HG03521 (cell line): ENCODE results near the gene UPP2.

Source experiments
- ATAC-seq: cut with Tn5 transposase; IDR thresholded peaks from one replicate; pipeline ENCODE4 v1.9.1; 2021; ENCODE audit warnings: mild to moderate bottlenecking, moderate library complexity; ENCODE audit not compliant: unreplicated experiment

UPP2 gene

DNA sequence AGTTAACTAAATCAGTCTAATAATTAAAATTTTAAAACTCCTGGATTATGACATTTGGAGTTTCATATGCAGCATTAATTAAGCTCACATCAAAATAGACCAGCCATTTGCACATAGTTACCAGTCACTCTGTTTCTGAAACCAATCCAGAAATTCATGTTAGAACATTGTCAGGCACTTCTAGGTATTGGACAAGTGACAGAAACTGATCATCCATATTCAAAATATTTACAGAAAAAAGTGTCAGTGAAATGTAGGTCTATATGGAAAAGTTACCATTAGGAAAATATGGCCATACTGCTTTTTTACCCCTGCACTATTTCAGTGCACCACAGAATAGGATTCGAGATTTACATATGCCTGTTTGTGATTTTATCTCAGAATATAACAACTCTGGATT lies 33.4 kb downstream of the UPP2 start:
- ATAC-seq = no peak

DNA sequence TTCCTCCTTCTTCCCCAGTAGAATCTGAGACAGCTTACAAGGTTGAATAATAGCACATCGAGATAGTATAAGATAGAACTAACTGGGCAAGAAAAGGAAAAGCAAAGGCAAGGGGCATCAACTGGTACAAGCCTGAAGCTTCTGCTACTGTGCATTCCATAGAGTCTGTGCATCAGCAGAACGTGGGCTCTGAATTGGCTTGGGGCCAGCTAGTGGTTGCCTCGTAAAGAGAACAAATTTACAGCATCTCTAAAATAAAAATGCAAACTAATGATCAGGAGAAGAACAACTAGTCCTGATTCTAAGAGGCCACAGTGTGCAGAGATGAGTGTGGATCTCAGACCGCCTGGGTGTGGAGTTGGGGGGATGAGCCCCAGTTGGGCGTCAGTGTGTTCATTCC lies 36.6 kb downstream of the UPP2 start:
- no peak for ATAC-seq

DNA sequence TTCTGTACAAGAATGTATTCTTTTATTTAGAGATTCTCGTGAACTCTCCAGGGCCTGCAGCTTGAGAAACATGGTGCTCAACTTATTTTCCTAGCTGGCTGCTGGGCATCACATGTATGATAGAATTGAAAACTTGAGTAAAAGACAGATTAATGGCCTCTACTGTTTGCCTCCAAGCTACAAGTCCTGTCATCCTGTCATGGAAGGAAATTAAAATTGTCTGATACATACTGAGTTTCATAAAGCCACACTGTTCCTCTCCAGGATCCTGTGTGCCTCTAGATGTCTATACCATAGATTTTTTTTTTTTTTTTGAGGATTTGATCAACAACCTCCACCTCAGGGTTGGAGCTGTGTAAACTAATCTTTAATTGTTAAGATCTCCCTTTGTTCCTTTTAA lies 38.5 kb downstream of the UPP2 start:
- no peak for ATAC-seq

DNA sequence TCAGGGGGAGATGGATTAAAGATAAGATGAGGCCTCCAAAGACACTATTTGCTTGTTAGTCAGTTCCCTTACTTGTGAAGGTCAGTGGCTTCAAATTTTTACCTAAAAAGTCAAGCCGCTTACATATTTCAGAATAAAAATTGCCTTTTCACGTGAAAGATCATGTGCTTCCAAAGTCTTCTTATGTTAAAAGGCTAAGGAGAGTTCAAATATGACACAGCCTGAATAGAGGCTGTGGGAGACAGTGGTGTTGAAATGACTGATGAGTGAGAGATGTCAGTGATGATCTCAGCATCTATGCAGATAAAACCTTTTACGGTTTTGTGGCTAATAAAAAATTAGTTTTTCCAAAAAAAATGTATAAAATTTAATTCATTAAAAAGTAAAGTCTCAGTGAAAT lies 40.5 kb downstream of the UPP2 start:
- no peak for ATAC-seq

DNA sequence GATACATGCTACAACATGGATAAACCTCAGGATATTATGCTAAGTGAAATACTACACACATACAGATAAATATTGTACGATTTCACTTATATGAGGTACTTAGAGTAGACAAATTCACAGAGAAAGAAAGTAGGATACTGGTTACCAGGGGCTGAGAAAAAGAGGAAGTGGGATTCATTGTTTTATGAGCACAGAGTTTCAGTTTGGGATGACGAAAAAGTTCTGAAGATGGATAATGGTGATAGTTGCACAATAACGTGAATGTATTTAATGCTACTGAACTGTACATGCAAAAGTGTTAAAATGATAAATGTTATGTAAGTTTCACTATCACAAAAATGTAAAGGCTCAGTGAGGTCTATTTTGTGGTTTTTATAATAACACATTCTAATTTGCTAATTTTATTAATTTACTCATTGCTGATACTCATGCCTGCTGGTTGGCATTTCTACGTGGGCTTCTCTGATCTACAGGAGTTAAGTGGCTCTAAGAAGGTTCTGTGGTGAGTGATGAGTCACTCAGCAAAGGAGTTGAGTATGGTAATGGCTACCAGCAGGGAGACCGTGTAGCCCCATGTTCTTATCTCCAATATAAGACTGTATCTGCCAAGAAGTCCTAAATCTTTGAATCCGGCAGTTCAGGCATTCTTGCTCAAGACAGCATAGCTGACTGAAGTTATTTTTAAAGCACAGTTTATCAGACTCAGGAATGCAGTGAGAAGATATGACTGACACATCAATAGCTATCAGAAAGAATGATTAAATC lies 41.1 kb downstream of the UPP2 start:
- ATAC-seq = no peak

DNA sequence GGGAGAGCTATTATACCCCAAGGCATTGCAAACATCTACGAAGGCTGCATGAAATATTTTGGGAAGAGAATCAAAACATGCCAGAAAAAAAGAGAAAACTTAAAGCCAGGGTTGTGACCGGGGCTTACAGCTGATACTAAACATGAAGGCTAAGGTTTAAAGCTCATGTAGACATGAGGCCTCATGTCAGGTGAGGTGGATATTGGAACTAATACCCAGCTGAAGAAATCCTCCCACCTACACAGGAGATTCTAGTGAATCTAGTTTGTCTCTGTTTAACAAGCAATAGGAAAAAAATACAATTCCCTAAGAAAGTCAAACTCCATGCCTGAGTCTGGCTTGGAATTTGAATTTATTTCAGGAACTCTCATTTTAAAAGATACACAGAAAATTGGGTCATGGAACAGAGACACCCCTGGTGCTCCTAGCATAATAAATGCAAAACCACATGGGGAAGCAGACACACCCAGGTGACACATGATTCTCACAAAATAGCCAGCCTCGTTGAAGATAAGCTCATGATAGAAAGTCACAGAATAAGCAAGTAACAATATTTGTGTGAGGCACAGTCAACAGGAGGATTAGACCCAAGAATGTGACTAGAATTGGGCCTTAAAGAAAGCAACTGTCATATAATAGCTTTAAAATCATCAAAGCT lies 42.2 kb downstream of the UPP2 start:
- ATAC-seq = no peak

DNA sequence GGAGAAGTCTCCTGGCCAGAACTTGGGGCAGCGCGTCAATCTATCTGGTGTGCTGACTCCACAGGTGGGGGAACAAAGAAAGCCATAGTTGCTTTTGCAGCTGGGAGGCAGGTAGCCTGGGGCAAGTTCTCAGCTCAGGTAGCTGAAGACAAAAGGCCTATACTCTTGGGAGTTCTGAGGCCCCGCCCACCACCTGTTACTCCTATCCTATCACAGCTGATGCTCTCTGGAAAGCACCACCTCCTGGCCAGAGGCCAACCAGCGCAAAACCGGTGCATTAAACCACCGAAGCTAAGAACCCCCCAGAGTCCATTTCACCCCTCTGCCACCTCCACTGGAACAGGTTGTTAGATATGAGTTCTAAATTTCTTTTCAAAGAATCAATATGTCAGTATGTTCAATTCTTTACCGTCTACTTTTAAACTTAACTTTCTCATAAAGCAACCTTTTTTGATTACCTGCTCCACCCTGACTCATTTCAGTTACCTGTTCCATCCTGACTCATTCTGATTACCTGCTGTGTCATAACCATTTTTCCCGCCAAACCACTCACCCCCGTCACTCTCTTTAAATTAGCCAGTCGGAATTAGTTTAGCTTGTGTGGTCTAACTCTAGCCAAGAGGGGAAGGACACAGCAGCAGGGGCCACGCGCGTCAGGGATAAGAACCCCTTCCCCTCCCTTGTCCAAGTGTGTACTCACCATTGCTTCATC lies 43.4 kb downstream of the UPP2 start:
- ATAC-seq = no peak

DNA sequence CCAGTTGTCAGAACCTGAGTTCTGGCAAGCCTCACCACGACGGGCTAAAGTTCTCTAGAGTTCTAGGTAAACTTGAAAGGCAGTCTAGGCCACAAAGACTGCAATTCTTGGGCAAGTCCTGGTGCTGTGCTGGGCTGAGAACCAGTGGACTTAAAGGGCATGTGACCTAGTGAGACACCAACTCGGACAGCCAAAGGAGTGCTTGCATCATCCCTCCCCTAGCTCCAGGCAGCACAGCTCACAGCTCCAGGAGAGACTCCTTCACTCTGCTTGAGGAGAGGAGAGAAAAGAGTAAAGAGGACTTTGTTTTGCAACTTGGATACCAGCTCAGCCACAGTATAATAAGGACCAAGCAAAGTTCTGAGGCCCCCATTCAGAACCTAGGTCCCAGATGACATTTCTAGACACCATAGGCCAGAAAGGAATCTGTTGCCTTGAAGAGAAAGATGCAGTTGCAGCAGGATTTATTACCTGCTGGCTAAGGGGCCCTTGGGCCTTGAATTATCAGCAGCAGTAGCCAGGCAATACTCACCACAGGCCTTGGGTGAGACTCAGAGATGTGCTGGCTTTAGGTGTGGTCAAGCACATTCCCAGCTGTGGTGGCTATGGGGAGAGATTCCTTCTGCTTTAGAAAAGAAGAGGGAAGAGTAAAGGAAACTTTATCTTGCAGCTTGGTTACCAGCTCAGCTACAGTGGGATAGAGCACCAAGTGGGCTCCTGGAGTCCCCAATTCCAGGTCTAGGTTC lies 51.8 kb downstream of the UPP2 start:
- ATAC-seq = no peak

DNA sequence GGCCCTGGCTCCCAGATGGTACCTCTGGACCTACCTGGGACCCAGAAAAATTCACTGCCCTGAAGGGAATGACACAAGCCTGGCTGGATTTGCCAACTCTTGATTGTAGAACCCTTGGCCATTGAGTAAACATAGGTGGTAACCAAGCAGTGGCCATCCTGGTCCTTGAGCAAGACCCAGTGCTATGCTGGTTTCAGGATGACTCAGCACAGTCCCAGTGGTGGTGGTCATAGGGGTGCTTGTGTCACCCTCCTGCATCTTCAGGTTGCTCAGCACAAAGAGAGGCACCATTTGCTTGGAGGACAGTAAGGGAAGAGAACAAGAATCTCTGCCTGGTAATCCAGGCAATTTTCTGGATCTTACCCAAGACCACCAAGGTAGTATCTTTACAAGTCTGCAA lies 52.9 kb downstream of the UPP2 start:
- no peak for ATAC-seq

DNA sequence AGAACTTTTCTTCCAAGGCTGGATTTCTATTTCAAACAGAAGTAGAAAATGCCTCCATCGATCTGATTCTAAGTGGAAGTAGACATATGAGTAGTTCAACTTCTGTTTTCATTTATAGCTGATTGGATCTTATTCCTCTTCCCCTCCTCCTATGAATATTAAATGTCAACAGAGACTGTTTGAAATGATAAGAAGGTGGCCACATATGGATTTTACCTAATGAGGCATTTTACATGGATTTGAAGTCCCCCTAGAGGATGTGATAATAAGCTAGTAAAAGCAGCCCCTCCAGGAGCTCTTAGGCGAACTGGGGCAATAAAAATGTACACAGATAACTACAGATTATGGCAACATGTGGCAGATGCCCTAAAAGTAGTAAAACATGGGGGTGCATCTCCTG lies 71.0 kb downstream of the UPP2 start:
- ATAC-seq = no peak

DNA sequence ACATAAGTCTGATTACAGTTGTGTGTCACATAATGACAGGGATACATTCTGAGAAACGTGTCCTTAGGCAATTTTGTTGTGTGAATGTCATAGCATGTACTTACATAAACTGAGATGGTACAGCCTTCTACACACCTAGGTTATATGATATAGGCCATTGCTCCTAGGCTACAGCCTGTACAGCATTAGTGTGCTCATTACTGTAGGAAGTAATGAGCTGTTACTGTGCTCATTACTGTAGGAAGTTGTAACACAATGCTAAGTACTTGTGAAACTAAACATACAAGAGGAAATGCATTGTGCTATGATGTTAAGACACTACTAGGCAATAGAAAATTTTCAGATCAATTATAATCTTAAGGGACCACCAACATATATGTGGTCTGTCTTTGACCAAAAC lies 72.8 kb downstream of the UPP2 start:
- no peak for ATAC-seq

DNA sequence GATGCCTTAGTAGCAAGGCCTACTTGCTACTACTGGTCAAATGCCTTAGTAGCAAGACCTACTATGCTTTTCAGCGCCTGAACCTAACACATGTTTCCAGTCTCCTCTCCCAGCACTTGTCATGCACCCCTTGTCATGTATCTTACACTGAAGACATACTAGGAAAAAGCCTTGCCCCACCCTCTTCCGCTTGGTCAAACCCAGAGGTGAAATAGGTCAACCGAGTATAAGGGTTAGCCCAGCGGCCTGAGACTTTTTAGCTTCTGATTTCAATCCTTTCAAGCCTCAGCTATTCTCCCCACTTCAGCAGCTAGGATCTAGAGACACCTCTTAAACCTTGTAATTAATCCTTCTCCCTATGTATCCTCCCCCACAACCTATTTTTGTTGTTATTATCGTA lies 73.3 kb downstream of the UPP2 start:
- no peak for ATAC-seq

DNA sequence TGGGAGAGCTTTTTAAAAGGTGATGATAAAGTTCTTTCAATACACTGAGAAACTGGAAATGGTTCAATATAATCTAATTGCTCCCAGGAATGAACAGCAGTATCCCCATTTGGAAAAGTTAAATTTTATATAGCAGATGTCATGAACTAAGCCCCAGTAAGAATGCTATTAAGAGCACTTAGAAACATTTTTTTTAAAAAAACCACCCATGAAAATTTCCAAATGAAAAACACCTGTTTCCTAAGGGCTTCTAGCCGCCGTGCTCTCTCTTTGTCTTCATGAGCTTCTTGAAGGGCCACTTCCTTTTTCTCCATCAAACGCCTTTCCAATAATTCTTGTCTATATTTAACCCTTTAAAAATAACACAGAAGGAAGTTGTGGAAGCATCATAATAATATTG lies 77.0 kb downstream of the UPP2 start:
- no peak for ATAC-seq

DNA sequence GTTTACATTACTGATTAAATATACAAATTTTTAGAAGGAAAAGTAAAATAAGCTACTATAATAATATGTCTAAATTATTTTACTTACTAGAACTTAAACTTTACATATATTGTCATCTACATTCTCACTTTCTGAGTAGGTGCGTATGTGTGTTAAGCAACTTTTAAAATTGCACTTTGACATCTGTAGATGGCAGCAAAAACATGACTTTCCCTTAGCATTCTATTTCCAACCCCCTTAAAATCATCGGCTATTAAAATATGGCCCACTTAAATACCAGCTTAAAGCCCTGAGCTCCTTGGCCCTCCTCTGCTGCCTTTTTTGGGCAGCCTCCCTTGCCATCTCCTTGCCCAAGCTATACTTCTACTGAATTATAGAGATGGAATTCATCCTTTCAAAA lies 78.0 kb downstream of the UPP2 start:
- no peak for ATAC-seq

DNA sequence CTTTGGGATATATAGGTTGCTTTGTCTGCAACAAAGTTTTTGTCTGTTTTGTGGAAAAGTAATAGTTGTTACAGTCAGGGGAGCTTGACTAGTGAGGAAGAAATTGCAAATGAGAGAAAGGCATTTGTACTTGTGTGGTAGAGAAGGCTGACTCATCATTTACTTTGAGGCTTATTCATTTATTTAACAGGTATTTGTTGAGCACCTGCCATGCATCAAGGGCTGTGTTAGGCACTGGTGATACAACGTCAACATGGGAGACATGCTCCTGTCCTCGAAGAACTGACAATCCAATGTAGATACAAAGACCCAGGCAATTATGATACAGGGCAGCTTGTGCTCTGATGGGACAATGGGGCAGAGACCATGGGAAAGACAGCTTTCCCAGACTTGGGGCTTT lies 79.5 kb downstream of the UPP2 start:
- no peak for ATAC-seq

DNA sequence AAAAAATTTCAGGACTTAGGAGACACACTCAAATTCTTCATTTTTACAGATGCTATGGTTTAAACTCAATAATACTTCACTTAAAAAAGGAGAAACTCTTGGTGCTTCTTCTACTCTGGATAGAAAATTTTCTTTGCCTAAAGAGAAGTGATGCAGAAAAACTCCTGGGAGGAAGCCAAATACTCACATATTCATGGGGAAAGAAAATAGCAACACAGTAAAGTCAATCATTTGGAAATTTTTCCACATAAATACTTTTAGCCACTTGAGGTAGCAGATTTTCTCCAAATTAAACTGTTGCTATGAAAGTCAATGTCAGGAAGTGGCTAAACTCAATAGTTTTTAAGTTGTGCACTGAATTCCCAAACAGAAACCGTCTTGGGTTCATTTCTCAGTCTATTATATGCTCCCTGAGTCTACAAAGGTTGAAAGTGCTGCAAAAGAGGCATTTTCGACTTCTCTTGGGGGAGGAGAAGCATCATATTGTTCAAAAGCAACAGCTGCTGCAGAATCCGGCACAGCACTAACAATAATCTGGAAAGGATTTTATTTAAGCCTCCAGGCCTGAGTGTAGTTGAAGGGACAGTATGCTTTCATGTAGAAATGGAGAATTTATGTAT lies 81.1 kb downstream of the UPP2 start:
- no peak for ATAC-seq

DNA sequence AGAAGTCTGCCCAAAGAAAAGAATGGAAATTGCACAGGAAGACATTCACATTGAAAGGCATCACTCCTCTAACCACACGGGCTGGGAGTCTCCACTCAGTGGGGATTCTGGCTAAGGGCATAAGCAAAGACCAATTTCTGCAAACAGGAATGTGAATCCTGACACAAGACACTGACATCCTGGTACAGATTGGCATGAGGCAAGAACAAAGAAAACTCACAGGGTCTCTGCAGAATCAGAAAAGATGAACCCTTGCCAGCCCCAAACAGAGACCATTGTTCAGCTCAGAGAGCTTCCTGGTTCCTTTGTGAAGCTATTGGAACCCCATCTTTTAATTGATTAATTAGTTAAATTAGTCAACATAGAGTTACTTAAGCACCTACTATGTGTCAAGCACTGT lies 82.3 kb downstream of the UPP2 start:
- ATAC-seq = no peak

DNA sequence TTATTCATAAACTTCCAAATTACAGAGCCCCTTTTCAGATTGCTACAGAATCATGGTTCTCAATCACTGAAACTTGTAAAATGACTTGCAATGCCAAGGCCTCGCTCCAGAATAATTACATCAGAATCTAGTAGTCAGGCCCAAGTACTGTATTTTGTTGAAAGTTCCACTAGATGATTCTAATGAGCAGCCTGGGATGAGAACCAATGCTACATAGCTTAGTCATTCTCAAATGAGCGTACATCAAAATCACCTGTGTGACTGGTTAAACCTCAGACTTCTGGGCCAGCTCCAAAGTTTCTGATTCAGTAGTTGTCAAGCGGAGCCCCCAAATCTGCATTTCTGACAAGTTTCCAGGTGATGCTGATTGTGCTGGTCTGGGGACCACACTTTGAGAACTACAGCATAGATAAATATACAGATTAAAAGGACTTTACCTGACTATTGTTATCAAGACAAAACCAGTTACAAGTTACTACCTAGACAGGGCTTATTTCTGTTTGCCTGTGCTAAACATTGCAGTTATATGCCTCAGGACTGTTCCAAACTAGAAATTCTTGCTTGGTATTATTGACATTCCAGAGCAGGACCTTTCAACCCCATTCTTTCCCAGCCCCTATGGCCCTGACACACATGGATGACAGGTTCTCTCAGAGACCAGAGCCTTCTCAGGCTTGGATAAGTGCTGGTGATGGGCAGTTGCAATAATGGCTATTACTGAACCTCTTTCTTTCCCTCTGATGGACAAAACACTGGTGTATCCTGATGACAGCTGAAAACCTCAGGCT lies 83.1 kb downstream of the UPP2 start:
- ATAC-seq = no peak
